Hematopoietic multipotent progenitor cell (in vitro differentiated cells): Measurements from ENCODE around the gene LYPD8. TPM values are rescaled to one million over a fixed set of nuclear protein-coding genes. Genes with fewer than 3 reads are reported as not detected.
A peak's percentile ranks its signal among the peaks of the same experiment; 100 is the strongest.

Source experiments
- DNase-seq, 3 donors: peaks; one replicate each; pipeline ENCODE4 v3.0.0-alpha.2; 2011 to 2015; ENCODE audit warnings: low read depth in 2 of 3, low spot score in 2 of 3
- total RNA-seq: library from RNA; depleted of rRNA; stranded (reverse); fragments of >200 nt; gene quantifications from one replicate; pipeline ENCODE4 v1.2.3, GENCODE V29; 2012

LYPD8 gene
- total RNA-seq, 1 donor: 0.54 TPM

DNA sequence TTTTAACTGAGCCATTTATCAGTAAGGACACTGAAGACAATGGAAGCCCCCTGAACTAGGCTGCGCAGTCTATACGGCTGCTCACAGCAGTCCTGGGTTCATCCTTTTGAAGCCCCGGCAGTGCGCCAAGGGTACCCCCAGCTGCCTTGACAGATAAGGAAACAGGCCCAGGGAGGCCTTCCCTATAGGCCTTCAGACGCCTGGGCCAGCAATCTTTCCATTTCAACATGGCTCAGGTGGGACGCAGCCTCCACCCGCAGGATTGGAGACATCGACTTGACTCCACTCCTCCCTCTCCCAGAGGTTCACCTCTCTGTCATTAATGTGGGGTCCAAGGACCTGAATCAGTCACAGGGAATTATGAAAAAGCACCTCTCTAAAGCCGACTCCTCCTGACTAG is 2.8 kb upstream of the LYPD8 start:
- DNase-seq: no peak

DNA sequence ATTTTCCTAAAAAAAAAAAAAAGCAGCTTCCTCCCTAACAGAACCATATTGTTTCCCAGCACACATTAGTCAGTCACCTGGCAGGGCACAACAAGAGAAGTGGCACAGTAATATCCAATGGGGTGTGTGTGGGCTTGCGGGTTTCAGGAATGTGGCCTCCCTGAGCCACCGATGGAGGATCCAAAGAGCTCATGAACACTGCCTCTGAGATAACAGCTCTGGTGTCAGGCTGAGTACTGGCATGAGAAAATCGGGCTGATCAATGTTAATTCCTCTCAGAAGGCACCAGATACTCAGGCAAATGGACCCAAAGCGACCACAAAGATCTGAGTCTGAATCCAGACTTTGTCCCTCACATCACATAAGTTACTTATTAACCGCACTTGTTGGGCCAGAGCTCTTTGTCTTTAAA is 2.2 kb upstream of the LYPD8 start:
- no peak for DNase-seq

DNA sequence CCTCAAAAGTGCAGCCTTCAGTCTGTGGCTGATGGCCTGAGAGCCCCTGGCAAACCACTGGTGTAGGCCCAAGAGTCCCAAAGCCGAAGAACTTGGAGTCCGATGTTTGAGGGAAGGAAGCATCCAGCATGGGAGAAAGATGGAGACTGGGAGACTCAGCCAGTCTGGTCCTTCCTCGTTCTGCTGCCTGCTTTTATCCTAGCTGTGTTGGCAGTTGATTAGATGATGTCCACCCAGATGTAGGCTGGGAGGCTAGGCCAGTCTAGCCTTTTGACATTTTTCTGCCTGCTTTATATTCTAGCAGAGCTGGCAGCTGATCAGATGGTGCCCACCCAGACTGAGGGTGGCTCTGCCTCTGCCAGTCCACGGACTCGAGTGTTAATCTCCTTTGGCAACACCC is 1.1 kb upstream of the LYPD8 start:
- DNase-seq: no peak

DNA sequence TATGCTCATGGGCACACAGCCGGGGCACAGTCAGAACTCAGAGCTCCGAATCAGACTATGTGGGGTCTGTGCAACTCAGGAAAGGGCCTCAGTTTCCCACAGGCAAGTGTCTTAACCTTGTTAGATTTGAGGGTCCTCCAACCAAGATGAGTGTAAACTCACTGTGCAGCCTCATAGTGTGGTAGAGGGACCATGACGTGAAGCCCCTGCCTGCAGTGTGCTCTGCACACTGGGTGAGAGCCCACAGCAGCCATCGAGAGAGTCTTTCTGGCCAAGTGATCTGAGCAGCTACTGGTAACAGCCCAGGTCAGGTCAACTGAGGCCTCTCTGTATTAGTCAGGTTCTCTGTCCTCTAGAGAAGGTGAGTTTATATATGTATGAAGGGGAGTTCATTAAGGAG is 592 bp upstream of the LYPD8 start:
- DNase-seq: no peak

DNA sequence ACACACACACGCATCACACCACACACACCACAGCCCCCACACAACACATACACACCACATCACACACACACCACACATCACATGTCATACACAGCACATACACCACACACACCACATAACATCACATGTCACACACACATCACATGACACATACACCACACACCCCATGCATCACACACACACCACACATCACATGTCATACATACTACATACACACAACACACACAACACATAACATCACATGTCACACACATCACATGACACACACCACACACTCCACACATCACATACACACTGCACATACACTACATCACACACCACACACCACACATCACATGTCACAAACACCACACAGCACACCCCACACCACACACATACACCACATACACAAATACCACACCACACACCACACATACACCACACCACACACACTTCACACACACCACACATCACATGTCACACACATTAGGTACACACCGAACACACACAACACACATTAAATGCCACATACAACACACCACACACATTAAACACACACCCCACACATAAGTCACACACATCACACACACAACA is 1.8 kb downstream of the LYPD8 start:
- no peak for DNase-seq

DNA sequence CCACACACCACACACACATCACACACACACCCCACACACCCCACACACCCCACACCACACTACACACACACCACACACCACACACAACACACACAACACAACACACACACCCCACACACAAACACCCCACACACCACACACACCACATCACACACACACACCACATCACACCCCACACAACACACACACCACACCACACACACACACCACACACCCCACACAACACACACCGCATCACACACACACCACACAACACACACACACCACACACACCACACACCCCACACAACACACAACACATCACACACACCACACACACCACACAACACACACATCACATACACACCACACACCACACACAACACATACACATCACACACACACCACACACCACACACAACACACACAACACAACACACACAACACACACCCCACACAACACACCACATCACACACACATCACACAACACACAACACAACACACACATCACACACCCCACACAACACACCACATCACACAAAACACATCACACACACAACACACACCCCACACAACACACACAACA is 2.4 kb downstream of the LYPD8 start:
- peak in 1 of 3 donors; percentile 12 for DNase-seq

DNA sequence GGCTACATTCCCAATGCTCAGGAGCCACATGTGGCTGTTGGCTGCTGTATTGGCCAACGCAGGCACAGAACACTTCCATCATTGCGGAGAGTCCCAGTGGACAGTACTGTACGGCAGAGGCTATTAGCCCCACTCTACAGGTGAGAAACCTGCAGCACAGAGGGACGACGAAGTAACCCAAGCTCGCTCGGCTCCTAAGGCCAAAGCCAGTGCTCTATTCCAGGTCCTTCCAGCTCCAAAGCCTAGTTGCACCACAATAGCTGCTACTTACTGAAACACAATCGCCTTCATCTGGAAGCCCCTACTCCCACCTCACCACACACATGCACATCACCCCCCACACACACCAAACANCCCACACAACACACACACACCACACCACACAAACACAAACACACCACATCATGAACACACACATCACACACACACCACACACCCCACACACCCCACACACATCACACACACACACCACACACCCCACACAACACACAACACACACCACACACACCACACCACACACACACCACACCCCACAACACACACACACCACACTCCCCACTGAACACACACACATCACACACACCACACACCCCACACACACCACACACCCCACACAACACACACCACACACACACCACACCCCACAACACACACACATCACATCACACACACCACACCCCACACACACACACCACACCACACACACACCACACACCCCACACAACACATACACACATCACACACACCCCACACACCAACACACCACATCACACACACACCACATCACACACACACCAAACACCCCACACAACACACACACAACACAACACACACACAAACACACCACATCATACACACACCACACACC is 3.2 kb downstream of the LYPD8 start:
- DNase-seq: peak in 1 of 3 donors; percentile 38

DNA sequence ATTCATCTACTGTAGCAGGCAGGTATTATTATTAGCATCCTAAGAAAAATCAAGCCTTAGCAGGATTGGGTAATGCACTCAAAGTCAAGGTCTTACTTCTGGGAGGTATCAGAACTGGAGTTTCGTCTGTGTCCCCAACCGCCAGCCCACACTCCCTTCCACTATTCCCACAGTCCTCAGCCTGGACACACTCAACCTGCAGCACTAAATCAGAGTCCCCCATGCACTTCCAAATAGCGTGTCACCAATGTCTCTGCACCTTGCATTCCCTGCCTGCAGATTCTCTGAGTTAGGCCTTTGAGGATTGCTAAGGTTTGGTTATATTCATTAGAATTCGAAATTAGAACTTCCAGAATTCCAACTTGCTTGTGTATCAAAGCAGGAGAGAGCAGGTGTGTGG is 3.9 kb downstream of the LYPD8 start:
- DNase-seq: no peak

DNA sequence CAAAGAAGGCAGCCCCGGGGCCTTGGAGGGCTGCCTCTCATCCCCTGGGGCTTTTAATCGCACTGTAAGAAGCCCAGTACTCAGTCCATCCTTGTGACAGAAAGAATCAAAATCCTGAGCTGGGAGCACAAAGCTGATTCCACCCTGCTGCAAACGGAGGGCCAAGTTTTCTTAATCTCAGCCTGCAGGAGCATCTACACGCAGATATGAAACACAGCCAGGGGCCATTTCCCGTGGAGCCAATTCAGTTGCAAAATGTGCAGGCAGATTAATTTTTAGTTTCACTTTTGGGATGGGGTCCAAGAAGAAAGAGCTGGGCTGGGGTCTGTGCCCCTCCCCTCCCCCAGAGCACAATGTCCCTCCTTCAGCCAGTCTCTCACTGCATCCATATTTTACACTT is 4.4 kb downstream of the LYPD8 start:
- peak in 2 of 3 donors; percentile 37 to 64 for DNase-seq

DNA sequence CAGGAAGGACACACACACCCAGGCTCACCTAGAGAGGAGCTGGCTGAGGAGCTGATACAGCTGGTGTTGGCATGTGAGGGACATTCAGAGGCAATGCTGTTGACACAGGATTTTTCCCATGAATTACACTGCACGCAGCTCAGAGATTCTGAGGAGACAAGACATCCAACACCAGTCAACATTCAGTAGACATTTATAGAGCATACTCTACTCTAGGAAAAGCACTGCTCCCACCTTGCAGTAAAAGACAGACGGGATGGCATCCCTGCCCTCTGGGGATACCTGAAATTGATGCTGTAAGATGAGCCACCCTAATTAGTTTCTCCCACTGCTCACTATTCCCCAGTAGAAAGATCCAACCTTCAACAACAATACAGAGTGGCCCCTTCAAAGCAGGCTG is 5.1 kb downstream of the LYPD8 start:
- DNase-seq: no peak

DNA sequence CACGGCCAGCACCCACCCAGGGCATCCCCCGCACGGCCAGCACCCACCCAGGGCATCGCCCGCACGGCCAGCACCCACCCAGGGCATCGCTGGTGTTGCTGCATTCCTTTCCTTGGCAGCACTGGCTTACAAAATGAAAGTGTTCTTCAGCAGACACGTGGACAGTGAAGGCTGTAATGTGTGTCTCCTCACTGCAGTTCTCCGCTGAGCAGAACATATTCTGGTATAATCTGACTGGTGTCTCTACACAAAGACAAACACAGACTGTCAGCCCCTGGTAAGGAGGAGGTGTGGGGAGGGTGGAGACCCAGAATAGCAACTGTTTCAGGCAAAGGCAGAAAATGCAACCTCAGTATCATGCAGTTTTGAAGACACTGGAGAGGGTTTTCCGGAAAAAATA is 7.3 kb downstream of the LYPD8 start:
- no peak for DNase-seq

DNA sequence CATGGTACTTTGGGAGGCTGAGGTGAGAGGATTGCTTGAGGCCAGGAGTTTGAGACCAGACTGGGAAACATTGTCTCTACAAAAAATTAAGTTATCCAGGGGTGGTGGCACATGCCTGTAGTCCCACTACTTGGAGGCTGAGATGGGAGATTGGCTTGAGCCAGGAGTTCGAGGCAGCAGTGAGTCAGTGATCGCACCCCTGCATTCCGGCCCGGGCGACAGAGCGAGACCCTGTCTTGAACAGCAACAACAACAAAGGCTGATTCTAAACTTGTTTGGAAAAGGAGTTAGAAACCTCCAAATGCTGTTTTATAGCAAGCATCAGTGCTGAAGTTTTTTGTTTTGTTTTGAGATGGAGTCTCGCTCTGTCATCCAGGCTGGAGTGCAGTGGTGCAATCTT is 14.7 kb downstream of the LYPD8 start:
- DNase-seq: no peak

DNA sequence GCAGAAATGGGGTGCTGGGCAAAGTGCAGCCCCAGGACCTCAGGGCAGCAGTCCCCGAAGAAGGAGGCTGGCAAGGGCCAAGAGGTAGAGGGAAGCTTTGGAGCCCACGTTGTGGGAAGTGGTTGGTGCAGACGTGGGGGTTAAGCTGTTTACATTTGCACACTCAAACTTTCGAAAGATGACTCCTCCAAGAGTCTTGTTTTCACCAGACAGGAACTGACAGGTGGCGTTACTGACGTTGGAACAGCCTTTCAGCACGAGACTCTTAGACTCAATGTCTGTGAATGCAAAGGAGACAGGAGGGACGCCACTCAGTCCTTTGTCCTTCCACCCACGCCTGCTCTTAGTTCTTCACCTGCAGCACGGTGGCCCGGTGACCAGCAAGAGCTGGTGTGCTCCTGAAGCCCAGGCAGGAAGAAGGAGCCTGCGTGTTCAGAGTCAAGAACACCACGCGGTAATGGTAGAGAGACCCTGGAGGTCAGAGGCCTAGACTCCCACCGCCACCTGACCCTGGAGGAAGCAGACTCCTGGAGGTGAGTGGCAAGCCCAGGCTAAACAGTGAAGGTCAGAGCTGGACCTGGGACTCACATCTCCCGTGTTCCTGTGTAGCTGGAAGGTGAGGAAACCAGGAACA is 15.9 kb downstream of the LYPD8 start:
- no peak for DNase-seq

DNA sequence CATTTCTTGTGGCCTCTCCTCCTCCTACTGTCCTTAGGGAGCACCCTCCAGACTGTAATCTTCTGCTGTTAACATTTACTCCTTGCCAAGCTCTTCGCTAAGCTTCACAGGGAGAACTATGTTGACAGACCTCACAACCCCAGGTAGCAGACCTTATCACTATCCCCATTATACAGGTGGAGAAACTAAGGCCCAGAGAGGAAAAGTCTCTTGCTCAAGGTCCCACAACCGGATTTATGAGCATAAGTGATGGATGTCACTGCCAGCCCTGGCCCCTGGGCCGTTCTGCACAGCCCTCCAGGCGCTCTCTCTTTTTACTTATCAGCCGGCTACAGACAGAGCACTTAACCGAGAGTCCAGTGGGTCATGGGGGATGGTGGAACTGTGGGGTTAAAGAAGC is 18.1 kb downstream of the LYPD8 start:
- DNase-seq: no peak

DNA sequence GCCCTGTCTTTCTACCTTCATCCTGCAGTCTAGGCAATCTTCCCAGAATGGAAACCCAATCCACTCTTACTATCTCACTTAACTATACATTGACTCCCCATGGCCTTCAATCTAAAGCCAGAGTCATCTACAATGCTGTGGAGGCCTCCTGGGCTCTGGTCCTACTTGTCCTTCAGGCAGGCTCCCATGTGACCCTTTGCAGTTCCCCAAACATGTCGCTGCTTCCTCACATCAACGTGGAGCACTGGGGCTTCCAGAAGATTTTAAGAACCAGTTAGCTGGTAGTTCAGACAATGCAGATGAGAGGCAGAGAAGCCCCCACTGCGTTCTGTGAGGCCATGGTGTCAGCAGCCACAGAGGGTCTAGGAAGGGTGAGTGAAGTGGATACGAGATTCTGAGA is 18.6 kb downstream of the LYPD8 start:
- DNase-seq: no peak

DNA sequence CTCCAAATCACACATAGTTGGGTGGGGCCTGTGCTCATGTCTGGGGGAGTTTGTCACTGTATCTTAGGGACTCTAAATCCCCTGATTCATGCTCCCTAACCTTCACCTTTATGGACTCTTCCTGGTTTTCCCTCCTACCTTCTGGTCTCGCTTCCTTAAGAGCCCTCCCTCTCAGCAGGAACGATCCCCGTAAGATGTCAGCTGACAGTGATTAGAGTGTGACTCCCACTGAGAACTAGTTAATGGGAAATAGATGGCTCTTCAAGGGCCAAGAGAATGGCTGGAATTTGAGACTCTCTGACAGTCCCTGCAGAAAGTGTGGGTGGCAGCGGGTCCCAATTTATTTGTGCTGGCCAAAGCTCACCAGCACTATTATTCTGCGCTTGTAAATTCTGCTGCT is 22.0 kb downstream of the LYPD8 start:
- DNase-seq: no peak

DNA sequence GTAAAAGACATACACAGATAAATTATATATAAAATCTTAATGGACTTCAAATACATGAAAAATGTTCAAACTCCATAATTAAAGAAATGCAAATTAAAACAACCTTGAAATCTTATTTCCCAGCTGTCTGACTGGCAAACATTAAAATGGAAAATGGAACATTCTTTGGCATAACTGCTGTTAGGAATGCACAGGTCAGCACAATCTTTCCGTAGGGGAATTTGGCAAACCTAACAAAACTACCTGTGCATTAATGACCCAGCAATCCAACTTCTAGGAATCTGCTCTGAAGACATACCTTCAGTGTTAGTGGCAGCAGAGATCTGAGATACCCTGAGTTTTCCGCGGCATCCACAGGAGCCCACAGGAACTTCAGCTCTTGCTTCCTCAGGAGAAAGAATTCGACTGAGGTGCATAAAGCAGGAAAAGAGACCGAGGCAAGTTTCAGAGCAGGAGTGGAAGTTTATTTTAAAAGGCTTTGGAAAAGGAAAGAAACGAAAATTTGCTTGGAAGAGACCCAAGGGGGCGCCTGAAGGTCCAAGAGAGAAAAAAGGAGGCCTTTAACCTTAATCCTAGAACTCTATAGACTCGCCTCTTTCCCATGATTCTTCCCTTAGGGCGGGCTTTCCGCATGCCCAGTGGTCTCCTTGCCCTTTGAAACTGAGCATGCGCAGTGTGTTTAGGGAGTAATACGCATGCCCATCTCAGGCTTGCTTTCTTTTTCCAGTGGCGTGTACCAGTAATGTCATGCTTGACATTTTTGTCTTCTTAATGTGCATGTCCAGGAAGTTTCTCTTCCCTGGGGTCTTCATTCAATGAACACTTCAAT is 24.8 kb downstream of the LYPD8 start:
- no peak for DNase-seq

DNA sequence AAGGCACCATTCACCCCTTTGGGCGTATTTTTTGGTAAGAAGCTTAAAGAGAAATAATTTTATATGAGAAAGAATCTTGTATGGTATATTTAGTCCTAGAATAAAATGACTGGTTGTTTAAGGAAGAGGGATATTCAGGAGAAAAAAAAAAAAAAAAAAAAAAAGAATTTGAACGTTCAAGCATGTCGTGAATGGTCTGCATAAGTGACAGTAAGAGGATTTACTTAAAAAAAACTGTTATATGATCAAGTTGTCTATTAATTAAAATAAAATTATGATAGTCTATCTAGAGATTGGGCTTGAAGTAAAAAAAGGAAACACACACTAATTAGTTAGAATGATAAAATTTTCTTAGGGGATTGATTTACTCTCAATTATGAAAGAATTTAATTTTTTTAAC is 41.3 kb downstream of the LYPD8 start:
- DNase-seq: no peak

DNA sequence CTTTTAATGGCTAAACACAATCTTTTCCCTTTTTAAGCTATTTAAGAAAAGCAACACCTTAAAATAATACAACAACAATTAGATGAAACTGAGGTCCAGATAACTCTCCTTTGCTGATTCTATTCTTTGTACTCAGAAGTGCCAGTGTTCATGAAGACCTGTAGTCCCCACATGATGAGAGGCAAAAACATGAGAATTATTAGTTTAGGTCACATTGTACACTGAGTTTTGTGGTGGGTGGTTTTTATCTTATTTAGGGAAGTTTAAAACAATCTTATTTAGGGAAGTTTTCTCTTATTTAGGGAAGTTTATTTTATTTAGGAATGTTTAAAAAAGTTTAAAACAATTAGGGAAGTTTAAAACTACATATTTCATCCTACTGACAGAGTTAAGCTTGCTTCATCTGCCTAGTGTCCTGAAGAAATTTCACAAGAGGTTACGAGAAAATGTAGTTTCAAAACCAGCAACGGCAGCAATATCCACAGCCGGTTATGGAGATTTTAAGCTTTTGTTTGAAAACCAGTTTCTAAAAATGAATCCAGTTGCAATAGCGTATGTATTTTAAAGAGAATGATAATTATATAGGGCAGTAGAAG is 45.2 kb downstream of the LYPD8 start:
- no peak for DNase-seq

DNA sequence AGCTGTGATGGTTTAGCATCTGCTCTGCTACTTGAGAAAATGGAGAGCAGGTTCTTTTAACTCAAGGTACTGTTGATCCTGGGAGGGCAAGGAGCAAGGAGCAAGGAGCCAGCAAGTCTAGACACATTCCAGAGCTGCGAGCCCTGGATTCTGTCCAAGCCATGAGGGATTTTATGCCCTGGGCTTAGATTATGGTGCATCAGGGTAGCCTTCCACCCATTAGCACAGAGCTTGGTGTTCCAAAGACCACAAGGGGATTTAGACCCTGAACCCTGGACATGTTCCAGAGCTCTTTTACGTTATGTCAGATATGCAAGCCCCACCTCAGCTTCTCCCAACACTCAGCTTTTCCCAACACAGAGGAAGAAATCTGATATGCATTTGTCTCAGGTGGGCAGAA is 51.0 kb downstream of the LYPD8 start:
- DNase-seq: no peak
